AG09319 (cell line): ENCODE measurements around the gene LCN12.

Experiments
- DNase-seq: peaks from one replicate; pipeline ENCODE4 v3.0.0-alpha.2; 2010; ENCODE audit warnings: low read depth; ENCODE audit errors: extremely low read depth
- TF ChIP-seq, protein P1 (sequence below): IDR thresholded peaks from 2 replicates; pipeline ENCODE4 v1.5.1; 2011; ENCODE audit warnings: low read depth, mild to moderate bottlenecking, inconsistent platforms, low read length, moderate library complexity

The LCN12 gene

GRCh38 chr9:136947028-136947891 lies 4.8 kb upstream of the LCN12 start:
- TF ChIP-seq, protein P1, sequence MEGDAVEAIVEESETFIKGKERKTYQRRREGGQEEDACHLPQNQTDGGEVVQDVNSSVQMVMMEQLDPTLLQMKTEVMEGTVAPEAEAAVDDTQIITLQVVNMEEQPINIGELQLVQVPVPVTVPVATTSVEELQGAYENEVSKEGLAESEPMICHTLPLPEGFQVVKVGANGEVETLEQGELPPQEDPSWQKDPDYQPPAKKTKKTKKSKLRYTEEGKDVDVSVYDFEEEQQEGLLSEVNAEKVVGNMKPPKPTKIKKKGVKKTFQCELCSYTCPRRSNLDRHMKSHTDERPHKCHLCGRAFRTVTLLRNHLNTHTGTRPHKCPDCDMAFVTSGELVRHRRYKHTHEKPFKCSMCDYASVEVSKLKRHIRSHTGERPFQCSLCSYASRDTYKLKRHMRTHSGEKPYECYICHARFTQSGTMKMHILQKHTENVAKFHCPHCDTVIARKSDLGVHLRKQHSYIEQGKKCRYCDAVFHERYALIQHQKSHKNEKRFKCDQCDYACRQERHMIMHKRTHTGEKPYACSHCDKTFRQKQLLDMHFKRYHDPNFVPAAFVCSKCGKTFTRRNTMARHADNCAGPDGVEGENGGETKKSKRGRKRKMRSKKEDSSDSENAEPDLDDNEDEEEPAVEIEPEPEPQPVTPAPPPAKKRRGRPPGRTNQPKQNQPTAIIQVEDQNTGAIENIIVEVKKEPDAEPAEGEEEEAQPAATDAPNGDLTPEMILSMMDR: no peak
- DNase-seq: no peak

- DNase-seq: no peak
- TF ChIP-seq, protein P1: peak; percentile 47
Observed at GRCh38 chr9:136947955-136948510, 4.0 kb upstream of the LCN12 start.

DNA sequence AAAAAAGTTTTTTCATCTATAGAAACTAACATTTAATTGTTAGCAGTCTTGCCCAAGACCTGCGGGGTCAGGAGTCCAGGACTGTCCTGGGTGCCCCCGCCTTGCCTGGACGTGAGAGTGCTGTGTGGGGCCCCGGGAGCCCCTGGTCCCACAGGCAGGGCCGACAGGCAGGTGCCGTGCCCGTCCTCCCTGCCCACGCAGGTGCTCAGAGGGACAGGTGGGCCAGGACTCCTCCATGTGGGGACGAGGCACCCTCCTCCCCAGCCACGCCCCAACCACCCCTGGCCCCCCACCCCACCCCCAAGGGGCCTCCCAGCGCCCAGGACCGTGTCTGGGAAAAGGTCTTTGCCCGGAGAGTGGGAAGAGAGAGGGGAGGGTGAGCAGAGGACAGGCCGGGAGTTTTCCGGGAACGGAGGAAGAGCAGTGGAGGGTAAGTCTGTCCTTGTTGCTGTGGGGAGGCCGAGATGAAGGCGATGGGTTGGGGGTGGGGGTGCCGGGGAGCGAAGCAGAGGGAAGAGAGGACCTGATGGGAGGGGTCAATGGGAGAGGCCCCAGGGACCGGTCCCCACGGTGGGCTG lies 2.7 kb upstream of the LCN12 start:
- no peak for DNase-seq
- TF ChIP-seq, protein P1: no peak

GRCh38 chr9:136949817-136950655 lies 2.0 kb upstream of the LCN12 start:
- DNase-seq: peak; percentile 31
- TF ChIP-seq, protein P1: no peak

DNA sequence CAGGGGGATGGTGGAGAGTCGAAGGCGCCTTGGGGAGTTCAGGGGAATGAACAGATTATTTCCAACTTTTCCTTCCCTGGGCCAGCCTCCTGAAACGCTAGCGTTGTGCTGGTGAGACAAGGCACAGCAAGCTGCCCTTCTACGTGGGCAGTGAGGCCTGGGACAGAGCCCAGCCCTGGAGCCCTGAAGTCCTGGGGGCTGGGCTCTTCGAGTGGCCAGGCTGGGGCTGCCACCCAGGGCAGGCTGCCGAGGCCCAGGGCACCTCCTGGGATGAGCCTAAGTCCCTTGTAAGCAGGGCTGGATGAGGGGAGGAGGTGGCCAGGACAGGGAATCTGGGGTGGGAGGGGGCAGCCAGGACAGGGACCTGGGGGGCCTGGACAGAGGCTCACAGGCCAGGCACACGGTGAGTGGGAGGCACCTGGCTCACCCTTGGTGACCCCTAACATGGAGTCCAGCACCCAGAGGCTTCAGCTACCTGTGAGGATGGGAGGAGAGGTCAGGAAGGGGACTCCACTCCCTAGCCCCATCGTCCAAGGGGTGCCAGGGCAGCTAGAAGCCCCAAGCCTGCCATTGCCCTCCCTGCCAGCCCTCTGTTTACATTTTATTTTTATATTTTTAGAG lies 1.3 kb upstream of the LCN12 start:
- DNase-seq: no peak
- TF ChIP-seq, protein P1: no peak

- TF ChIP-seq, protein P1: no peak
- DNase-seq: no peak
Observed at GRCh38 chr9:136952321-136952850, 313 bp downstream of the LCN12 start.
